Panc1 (cell line): Measurements from ENCODE around the gene RPS18. TPM values are rescaled to one million over a fixed set of nuclear protein-coding genes. Genes with fewer than 3 reads are reported as not detected.

ENCODE experiments used
- ATAC-seq: fragments of 200-7000 bp; cut with Tn5 transposase; 2 replicates; pipeline ENCODE4 v1.9.1; 2020; ENCODE audit warnings: mild to moderate bottlenecking, moderate library complexity
- BruUV-seq: library from RNA; stranded (reverse); fragments of 400-500 nt; replicated peaks from 2 replicates; lab custom pipeline; 2021; lab: Mats Ljungman, UMichigan
- CTCF ChIA-PET: fragments of 300-600 bp; sonication (Branson Sonifier 250); formaldehyde crosslinking; loops from one replicate; lab custom pipeline; 2022; ENCODE audit warnings: antibody characterized with exemption; lab: Charles Lee
- POLR2A ChIA-PET: fragments of 300-600 bp; sonication (Branson Sonifier 250); formaldehyde crosslinking; loops from one replicate; lab custom pipeline; 2022; ENCODE audit warnings: antibody characterized with exemption; lab: Charles Lee
- DNase-seq: peaks from one replicate; pipeline ENCODE4 v3.0.0-alpha.2; 2010; ENCODE audit warnings: low read depth, low spot score
- H3K27ac ChIP-seq: 2 replicates; pipeline ENCODE4 v1.5.1; 2011; ENCODE audit warnings: mild to moderate bottlenecking, low read length, inconsistent platforms
- H3K27me3 ChIP-seq: fragments of 200-500 bp; sonication (Bioruptor generic); 2 replicates; pipeline ENCODE4 v1.6.0; 2014; ENCODE audit warnings: low read length, inconsistent platforms; ENCODE audit not compliant: control insufficient read depth, insufficient read depth
- H3K36me3 ChIP-seq: fragments of 200-500 bp; sonication (Bioruptor generic); 2 replicates; pipeline ENCODE4 v1.5.1; 2014; ENCODE audit warnings: inconsistent platforms, mild to moderate bottlenecking, low read length, moderate library complexity; ENCODE audit not compliant: control insufficient read depth, insufficient read depth
- H3K4me1 ChIP-seq: 2 replicates; pipeline ENCODE4 v1.5.1; 2011; ENCODE audit warnings: inconsistent platforms, mild to moderate bottlenecking, low read length, moderate library complexity; ENCODE audit not compliant: control insufficient read depth, insufficient read depth
- H3K4me3 ChIP-seq, 2 experiments: 2 replicates each; pipeline ENCODE4 v1.5.1; 2011 to 2012; ENCODE audit warnings: low read depth in 2 of 2, low read length in 2 of 2, mild to moderate bottlenecking in 2 of 2, inconsistent platforms in 1 of 2, moderate library complexity in 1 of 2
- H3K9me3 ChIP-seq: fragments of 200-500 bp; sonication (Bioruptor generic); 2 replicates; pipeline ENCODE4 v1.5.1; 2014; ENCODE audit warnings: low read depth, mild to moderate bottlenecking, inconsistent platforms, low read length, moderate library complexity; ENCODE audit not compliant: control insufficient read depth, insufficient read depth
- POLR2AphosphoS5 ChIP-seq: IDR thresholded peaks from 2 replicates; pipeline ENCODE4 v1.6.1; 2012; ENCODE audit warnings: mild to moderate bottlenecking, low read depth, low read length, moderate library complexity
- REST ChIP-seq, 2 experiments: IDR thresholded peaks; 2 replicates each; pipeline ENCODE4 v1.6.1; 2011 to 2012; ENCODE audit warnings: low read depth in 2 of 2, control low read depth in 1 of 2, low read length in 1 of 2, mild to moderate bottlenecking in 1 of 2, moderate library complexity in 1 of 2; ENCODE audit not compliant: insufficient read depth in 1 of 2
- SIN3A ChIP-seq: IDR thresholded peaks from 2 replicates; pipeline ENCODE4 v1.6.1; 2012; ENCODE audit warnings: low read depth, mild to moderate bottlenecking, low read length, moderate library complexity, borderline replicate concordance; ENCODE audit not compliant: insufficient read depth
- TCF7L2 ChIP-seq: IDR thresholded peaks from 2 replicates; pipeline ENCODE4 v1.6.1; 2011; ENCODE audit warnings: mild to moderate bottlenecking, low read depth, low read length, inconsistent platforms
- in situ Hi-C: cut with HindIII; loops from 2 replicates; pipeline ENCODE4 v1.10.0; 2016; ENCODE audit warnings: low sequenced_read_pairs, low pct_unique_long_range_greater_than_20kb
- intact Hi-C: fragments of 100-400 bp; cut with micrococcal nuclease; formaldehyde crosslinking; loops from one replicate; pipeline ENCODE4 v1.10.0; 2022; ENCODE audit not compliant: unreplicated experiment
- total RNA-seq: library from RNA; stranded (reverse); gene quantifications from one replicate; pipeline ENCODE4 v1.2.1, GENCODE V29; 2021; ENCODE audit not compliant: unreplicated experiment
- TF ChIP-seq, protein P1 (sequence below): fragments of 450-650 bp; IDR thresholded peaks from 2 replicates; pipeline ENCODE4 v1.5.1; 2017; ENCODE audit warnings: mild to moderate bottlenecking

Gene RPS18
- total RNA-seq, 1 experiment from 2014 or later = 1,987 TPM

DNA sequence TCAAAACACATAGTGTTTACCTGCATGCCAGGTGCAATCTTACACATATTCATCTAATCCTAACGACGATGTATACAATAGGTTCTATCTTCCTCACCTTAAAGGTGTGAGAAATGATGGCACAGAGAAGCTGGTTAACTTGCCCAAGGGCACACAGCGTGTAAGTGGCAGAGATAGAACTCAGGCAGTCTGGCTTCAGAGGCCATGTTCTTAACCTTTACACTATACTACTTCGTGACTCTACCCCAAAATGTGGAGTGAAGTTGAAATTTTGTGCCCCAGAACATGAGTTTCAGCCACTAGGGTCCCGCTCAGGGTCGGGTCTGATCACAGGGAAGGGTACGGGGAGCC, 783 bp upstream of the RPS18 start:
- intact Hi-C loops (no loop called here), in situ Hi-C loops (no loop called here)
- no peaks in the 10 kb centered on the region for H3K9me3 ChIP-seq
- no peak for DNase-seq
- peaks cover 37% of the 10 kb centered on the region for H3K36me3 ChIP-seq
- H3K4me3 ChIP-seq = peak overlapping the region; percentile 97
- ATAC-seq = peak; percentile 23
- no peaks in the 10 kb centered on the region for H3K27me3 ChIP-seq
- TF ChIP-seq TCF7L2 (no peak), REST (IDR thresholded peaks at IDR 0.05; ENCODE audit: insufficient read depth in 1 of 2, low read depth in 2 of 2, low read length in 1 of 2) (no peak), SIN3A (no peak), POLR2AphosphoS5 (no peak)
- TF ChIP-seq, protein P1, sequence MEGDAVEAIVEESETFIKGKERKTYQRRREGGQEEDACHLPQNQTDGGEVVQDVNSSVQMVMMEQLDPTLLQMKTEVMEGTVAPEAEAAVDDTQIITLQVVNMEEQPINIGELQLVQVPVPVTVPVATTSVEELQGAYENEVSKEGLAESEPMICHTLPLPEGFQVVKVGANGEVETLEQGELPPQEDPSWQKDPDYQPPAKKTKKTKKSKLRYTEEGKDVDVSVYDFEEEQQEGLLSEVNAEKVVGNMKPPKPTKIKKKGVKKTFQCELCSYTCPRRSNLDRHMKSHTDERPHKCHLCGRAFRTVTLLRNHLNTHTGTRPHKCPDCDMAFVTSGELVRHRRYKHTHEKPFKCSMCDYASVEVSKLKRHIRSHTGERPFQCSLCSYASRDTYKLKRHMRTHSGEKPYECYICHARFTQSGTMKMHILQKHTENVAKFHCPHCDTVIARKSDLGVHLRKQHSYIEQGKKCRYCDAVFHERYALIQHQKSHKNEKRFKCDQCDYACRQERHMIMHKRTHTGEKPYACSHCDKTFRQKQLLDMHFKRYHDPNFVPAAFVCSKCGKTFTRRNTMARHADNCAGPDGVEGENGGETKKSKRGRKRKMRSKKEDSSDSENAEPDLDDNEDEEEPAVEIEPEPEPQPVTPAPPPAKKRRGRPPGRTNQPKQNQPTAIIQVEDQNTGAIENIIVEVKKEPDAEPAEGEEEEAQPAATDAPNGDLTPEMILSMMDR = no peak
- POLR2A ChIA-PET = interaction anchor here (0.6 to 1.3 kb wide), 4 partner anchors 10 to 299 kb away, joined by 3 to 8 read pairs (median 4); no protein-coding TSS in a partner anchor
- CTCF ChIA-PET = no interaction called here
- peaks cover 23% of the 10 kb centered on the region for H3K4me1 ChIP-seq
- no TSS peak for BruUV-seq
- H3K27ac ChIP-seq = peak overlapping the region; percentile 100

- TF ChIP-seq POLR2AphosphoS5 (peak; percentile 38; the same call in 1 of the 2 replicates), TCF7L2 (no peak)
- TF ChIP-seq, protein P1 = no peak
- intact Hi-C loops (no loop called here), in situ Hi-C loops (no loop called here)
- DNase-seq (no peak), ATAC-seq (peak; percentile 20)
- CTCF ChIA-PET = no interaction called here
- H3K4me3 ChIP-seq = peak overlapping the region; percentile 97
- H3K27me3 ChIP-seq = no peaks in the 10 kb centered on the region
- POLR2A ChIA-PET = interaction anchor here (0.6 to 1.3 kb wide), 4 partner anchors 11 to 328 kb away, joined by 3 to 13 read pairs (median 4); no protein-coding TSS in a partner anchor
- H3K9me3 ChIP-seq = no peaks in the 10 kb centered on the region
- peak overlapping the region; percentile 100 for H3K27ac ChIP-seq
- BruUV-seq = TSS peak; percentile 92
- H3K36me3 ChIP-seq = peaks cover 35% of the 10 kb centered on the region
- peaks cover 30% of the 10 kb centered on the region for H3K4me1 ChIP-seq
These were observed 627 bp downstream of the RPS18 start for GRCh38 chr6:33272275-33273128.
